Stimulated activated CD4-positive, alpha-beta T cell treated with anti-CD3 and anti-CD28 coated beads, Interleukin-12 subunit alpha, Interleukin-12 subunit beta, amount 100 ng/mL, for 24 hours (primary cell): ENCODE data around the gene DOCK9.

ENCODE experiments used
- DNase-seq, 2 experiments: peaks; one replicate each; pipeline ENCODE4 v3.0.0-alpha.2; 2020; ENCODE audit warnings: low read depth in 2 of 2

Gene DOCK9

GRCh38 chr13:98853771-98854221, 124.1 kb downstream of the DOCK9 start:
- DNase-seq, result peak; percentile 19 to 53

- DNase-seq, result no peak
Measured at GRCh38 chr13:98851276-98851675, 126.6 kb downstream of the DOCK9 start.

- no peak for DNase-seq
Measured at GRCh38 chr13:98848746-98849145, 129.1 kb downstream of the DOCK9 start.

GRCh38 chr13:98847780-98848179, 130.1 kb downstream of the DOCK9 start:
- no peak for DNase-seq

GRCh38 chr13:98846986-98847385, 130.9 kb downstream of the DOCK9 start:
- DNase-seq, result no peak

- no peak for DNase-seq
Measured at GRCh38 chr13:98846521-98846920, 131.3 kb downstream of the DOCK9 start.

GRCh38 chr13:98845742-98846141, 132.1 kb downstream of the DOCK9 start:
- DNase-seq, result no peak

GRCh38 chr13:98844021-98844420, 133.8 kb downstream of the DOCK9 start:
- DNase-seq, result no peak

- DNase-seq, result no peak
Measured at GRCh38 chr13:98843482-98843877, 134.4 kb downstream of the DOCK9 start.

GRCh38 chr13:98842858-98843481, 134.9 kb downstream of the DOCK9 start:
- DNase-seq, result peak; percentile 37 to 69

- DNase-seq, result no peak
Measured at GRCh38 chr13:98842070-98842469, 135.8 kb downstream of the DOCK9 start.

GRCh38 chr13:98839856-98840769, 137.8 kb downstream of the DOCK9 start:
- peak in 1 of 2 experiments; percentile 28 for DNase-seq

GRCh38 chr13:98838776-98839175, 139.1 kb downstream of the DOCK9 start:
- no peak for DNase-seq

GRCh38 chr13:98837896-98838295, 140.0 kb downstream of the DOCK9 start:
- no peak for DNase-seq

GRCh38 chr13:98835156-98835555, 142.7 kb downstream of the DOCK9 start:
- no peak for DNase-seq

GRCh38 chr13:98834254-98834960, 143.5 kb downstream of the DOCK9 start:
- DNase-seq, result no peak

- DNase-seq, result no peak
Measured at GRCh38 chr13:98831236-98831635, 146.6 kb downstream of the DOCK9 start.

- no peak for DNase-seq
Measured at GRCh38 chr13:98829541-98829940, 148.3 kb downstream of the DOCK9 start.

- no peak for DNase-seq
Measured at GRCh38 chr13:98828614-98829013, 149.2 kb downstream of the DOCK9 start.

GRCh38 chr13:98827449-98827848, 150.4 kb downstream of the DOCK9 start:
- no peak for DNase-seq

- DNase-seq, result no peak
Measured at GRCh38 chr13:98826146-98826545, 151.7 kb downstream of the DOCK9 start.

GRCh38 chr13:98825659-98826058, 152.2 kb downstream of the DOCK9 start:
- DNase-seq, result no peak
